Subcutaneous adipose tissue (tissue), 4 donors: ENCODE measurements around the gene ISCA1. TPM values are rescaled to one million over a fixed set of nuclear protein-coding genes. Genes with fewer than 3 reads are reported as not detected.

Experiments used
- CTCF ChIP-seq: fragments of 450-650 bp; IDR thresholded peaks from one replicate; pipeline ENCODE4 v1.5.1; 2016; ENCODE audit warnings: low read depth, mild to moderate bottlenecking, control low read depth, antibody characterized with exemption, moderate library complexity
- total RNA-seq, 4 donors: library from RNA; depleted of rRNA; stranded (reverse); fragments of >200 nt; gene quantifications; one replicate each; pipeline ENCODE4 v1.1.0, GENCODE V29; 2016

ISCA1 gene
- total RNA-seq, 4 donors from 2014 or later = 38.9 to 96.7 (median 39.8) TPM

GRCh38 chr9:86282979-86283535 lies 719 bp upstream of the ISCA1 start:
- no peak for TF ChIP-seq CTCF

- no peak for TF ChIP-seq CTCF
Measured at GRCh38 chr9:86281593-86282076, 703 bp downstream of the ISCA1 start.

- no peak for TF ChIP-seq CTCF
Measured at GRCh38 chr9:86280580-86280979, 1.8 kb downstream of the ISCA1 start.

GRCh38 chr9:86279839-86280238 lies 2.5 kb downstream of the ISCA1 start:
- TF ChIP-seq CTCF = no peak

GRCh38 chr9:86277072-86277471 lies 5.3 kb downstream of the ISCA1 start:
- no peak for TF ChIP-seq CTCF

- TF ChIP-seq CTCF = no peak
Measured at GRCh38 chr9:86275962-86276361, 6.4 kb downstream of the ISCA1 start.

- no peak for TF ChIP-seq CTCF
Measured at GRCh38 chr9:86274821-86275643, 7.3 kb downstream of the ISCA1 start.
